Ishikawa (cell line): ENCODE data around the gene SLC9A9.
A peak's percentile ranks its signal among the peaks of the same experiment; 100 is the strongest.

Experiments used
- CEBPB ChIP-seq: IDR thresholded peaks from 2 replicates; pipeline ENCODE4 v1.6.1; 2012
- CREB1 ChIP-seq: IDR thresholded peaks from 2 replicates; pipeline ENCODE4 v1.6.1; 2012; ENCODE audit warnings: low read depth
- EGR1 ChIP-seq: IDR thresholded peaks from 2 replicates; pipeline ENCODE4 v1.6.1; 2012
- EP300 ChIP-seq: IDR thresholded peaks from 2 replicates; pipeline ENCODE4 v1.6.1; 2012; ENCODE audit warnings: borderline replicate concordance
- FOXM1 ChIP-seq: IDR thresholded peaks from 2 replicates; pipeline ENCODE4 v1.6.1; 2012; ENCODE audit warnings: low read depth, borderline replicate concordance
- NFIC ChIP-seq: IDR thresholded peaks from 2 replicates; pipeline ENCODE4 v1.6.1; 2012
- RAD21 ChIP-seq: IDR thresholded peaks from 2 replicates; pipeline ENCODE4 v1.6.1; 2012; ENCODE audit warnings: low read depth
- REST ChIP-seq: IDR thresholded peaks from 2 replicates; pipeline ENCODE4 v1.6.1; 2012; ENCODE audit warnings: low read depth, mild to moderate bottlenecking
- TAF1 ChIP-seq: IDR thresholded peaks from 2 replicates; pipeline ENCODE4 v1.6.1; 2012; ENCODE audit warnings: low read depth, mild to moderate bottlenecking
- TCF12 ChIP-seq: IDR thresholded peaks from 2 replicates; pipeline ENCODE4 v1.6.1; 2012; ENCODE audit warnings: low read depth
- TEAD4 ChIP-seq: IDR thresholded peaks from 2 replicates; pipeline ENCODE4 v1.6.1; 2012
- USF1 ChIP-seq: IDR thresholded peaks from 2 replicates; pipeline ENCODE4 v1.6.1; 2012
- YY1 ChIP-seq: IDR thresholded peaks from 2 replicates; pipeline ENCODE4 v1.6.1; 2012; ENCODE audit warnings: low read depth
- ZBTB7A ChIP-seq: IDR thresholded peaks from 2 replicates; pipeline ENCODE4 v1.6.1; 2012; ENCODE audit warnings: low read depth
- TF ChIP-seq, protein P1 (sequence below): IDR thresholded peaks from 2 replicates; pipeline ENCODE4 v1.6.1; 2012

The SLC9A9 gene

DNA sequence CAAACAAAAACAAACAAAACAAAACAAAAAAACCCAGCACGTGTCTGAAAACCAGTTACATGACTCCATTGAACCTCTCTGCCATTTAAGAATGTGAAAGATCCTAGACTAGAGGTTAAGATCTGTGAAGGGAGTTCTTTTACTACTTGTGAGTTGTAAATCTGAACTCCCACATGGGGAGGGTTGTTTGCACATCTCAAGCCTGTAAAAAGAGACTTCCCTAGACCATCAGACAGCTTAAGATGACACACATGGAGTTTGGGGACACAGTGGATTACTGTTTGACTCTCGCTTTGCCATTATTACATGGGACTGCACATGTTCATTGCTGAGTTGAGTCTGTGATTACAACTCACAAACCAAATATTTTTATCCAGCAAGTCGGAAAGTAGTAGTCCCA, 171.5 kb downstream of the SLC9A9 start:
- TF ChIP-seq YY1 (no peak), CEBPB (no peak), EGR1 (no peak), ZBTB7A (no peak), TAF1 (no peak), FOXM1 (no peak), TCF12 (no peak), TEAD4 (no peak), REST (no peak)
- TF ChIP-seq, protein P1, sequence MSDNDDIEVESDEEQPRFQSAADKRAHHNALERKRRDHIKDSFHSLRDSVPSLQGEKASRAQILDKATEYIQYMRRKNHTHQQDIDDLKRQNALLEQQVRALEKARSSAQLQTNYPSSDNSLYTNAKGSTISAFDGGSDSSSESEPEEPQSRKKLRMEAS, result no peak

DNA sequence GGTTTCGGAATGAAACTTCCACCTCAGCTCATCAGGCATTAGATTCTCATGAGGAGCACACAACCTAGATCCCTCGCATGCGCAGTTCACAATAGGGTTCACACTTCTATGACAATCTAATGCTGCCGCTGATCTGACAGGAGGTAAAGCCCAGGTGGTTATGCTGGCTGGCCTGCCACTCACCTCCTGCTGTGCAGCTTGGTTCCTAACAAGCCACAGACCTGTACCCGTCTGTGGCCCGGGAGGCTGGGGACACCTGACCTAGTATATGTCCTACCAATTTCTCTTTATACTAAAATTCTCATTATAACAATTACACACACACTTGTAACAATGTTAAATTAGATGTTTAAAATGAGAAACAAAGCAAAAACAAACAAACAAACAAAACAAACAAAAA, 172.2 kb downstream of the SLC9A9 start:
- TF ChIP-seq YY1 (no peak), ZBTB7A (no peak), EGR1 (no peak), CEBPB (no peak), EP300 (no peak), CREB1 (no peak), FOXM1 (no peak), USF1 (no peak), NFIC (no peak), TEAD4 (no peak), REST (no peak), TAF1 (no peak), TCF12 (no peak), RAD21 (no peak)
- TF ChIP-seq, protein P1, result no peak

- TF ChIP-seq TEAD4, result no peak
- no peak for TF ChIP-seq TAF1
- TF ChIP-seq NFIC, result no peak
- TF ChIP-seq ZBTB7A, result no peak
- peak; percentile 93 for TF ChIP-seq RAD21
- no peak for TF ChIP-seq TCF12
- TF ChIP-seq REST, result no peak
- no peak for TF ChIP-seq USF1
These were observed 173.9 kb downstream of the SLC9A9 start for GRCh38 chr3:143674100-143674968.

GRCh38 chr3:143672396-143673165, 175.7 kb downstream of the SLC9A9 start:
- TF ChIP-seq EGR1, result no peak
- no peak for TF ChIP-seq TAF1
- TF ChIP-seq REST, result no peak
- no peak for TF ChIP-seq EP300
- TF ChIP-seq CEBPB, result no peak
- no peak for TF ChIP-seq TCF12
- no peak for TF ChIP-seq NFIC
- no peak for TF ChIP-seq YY1
- no peak for TF ChIP-seq ZBTB7A
- no peak for TF ChIP-seq FOXM1
- TF ChIP-seq, protein P1, result no peak
- TF ChIP-seq RAD21, result no peak
- no peak for TF ChIP-seq USF1
